Effector CD8-positive, alpha-beta T cell (primary cell): ENCODE measurements around the gene MYOF.

Experiments
- DNase-seq: peaks from one replicate; lab custom pipeline; 2025; lab: John Stamatoyannopoulos, UW
- total RNA-seq, 4 experiments: gene quantifications; one replicate each; lab custom pipeline; 2026; lab: John Stamatoyannopoulos, UW

The MYOF gene
- 0.18 to 4.8 (median 0.32) reads per million in 4 experiments for total RNA-seq

- DNase-seq = peak; percentile 10
These were observed at the start of gene MYOF for GRCh38 chr10:93482145-93482834. Gene MYOF, minus strand, starts transcription at chr10:93482334. Its CDS starts 140 bp downstream, at chr10:93482194.

- DNase-seq = no peak
These were observed 36.4 kb upstream of the MYOF start for GRCh38 chr10:93518531-93518930.

GRCh38 chr10:93516006-93516380 lies 33.9 kb upstream of the MYOF start:
- no peak for DNase-seq

- no peak for DNase-seq
These were observed 33.2 kb upstream of the MYOF start for GRCh38 chr10:93515071-93516005.

GRCh38 chr10:93514521-93514920 lies 32.4 kb upstream of the MYOF start:
- no peak for DNase-seq

GRCh38 chr10:93513091-93513490 lies 31.0 kb upstream of the MYOF start:
- DNase-seq = no peak

GRCh38 chr10:93512565-93512964 lies 30.4 kb upstream of the MYOF start:
- DNase-seq = no peak

- no peak for DNase-seq
These were observed 27.7 kb upstream of the MYOF start for GRCh38 chr10:93509816-93510215.

GRCh38 chr10:93505075-93505474 lies 22.9 kb upstream of the MYOF start:
- no peak for DNase-seq

- no peak for DNase-seq
These were observed 20.9 kb upstream of the MYOF start for GRCh38 chr10:93503075-93503474.

GRCh38 chr10:93501650-93502049 lies 19.5 kb upstream of the MYOF start:
- no peak for DNase-seq

GRCh38 chr10:93498166-93498565 lies 16.0 kb upstream of the MYOF start:
- DNase-seq = no peak

- DNase-seq = peak; percentile 89
These were observed 14.3 kb upstream of the MYOF start, which contains the start of gene CEP55 for GRCh38 chr10:93496322-93497041. Gene CEP55, plus strand, starts transcription at chr10:93496612. Its CDS starts 3,440 bp downstream, at chr10:93500052.

- no peak for DNase-seq
These were observed 13.7 kb upstream of the MYOF start for GRCh38 chr10:93495654-93496321.

- no peak for DNase-seq
These were observed 12.4 kb upstream of the MYOF start for GRCh38 chr10:93494494-93494893.

- no peak for DNase-seq
These were observed 11.0 kb upstream of the MYOF start for GRCh38 chr10:93493162-93493561.

- DNase-seq = no peak
These were observed 9.5 kb upstream of the MYOF start for GRCh38 chr10:93491602-93492121.

- no peak for DNase-seq
These were observed 6.9 kb upstream of the MYOF start for GRCh38 chr10:93488956-93489528.

GRCh38 chr10:93485690-93486089 lies 3.6 kb upstream of the MYOF start:
- no peak for DNase-seq

GRCh38 chr10:93481637-93482144 lies 443 bp downstream of the MYOF start:
- no peak for DNase-seq

GRCh38 chr10:93478873-93479272 lies 3.3 kb downstream of the MYOF start:
- no peak for DNase-seq
